DMS114 treated with DMSO at 0.1 percent for 48 hours (cell line): ENCODE data around the gene MIB1.

ENCODE experiments used
- DNase-seq: peaks from one replicate; lab custom pipeline; 2025; ENCODE audit not compliant: unreplicated experiment; lab: John Stamatoyannopoulos, UW

MIB1 gene

DNA sequence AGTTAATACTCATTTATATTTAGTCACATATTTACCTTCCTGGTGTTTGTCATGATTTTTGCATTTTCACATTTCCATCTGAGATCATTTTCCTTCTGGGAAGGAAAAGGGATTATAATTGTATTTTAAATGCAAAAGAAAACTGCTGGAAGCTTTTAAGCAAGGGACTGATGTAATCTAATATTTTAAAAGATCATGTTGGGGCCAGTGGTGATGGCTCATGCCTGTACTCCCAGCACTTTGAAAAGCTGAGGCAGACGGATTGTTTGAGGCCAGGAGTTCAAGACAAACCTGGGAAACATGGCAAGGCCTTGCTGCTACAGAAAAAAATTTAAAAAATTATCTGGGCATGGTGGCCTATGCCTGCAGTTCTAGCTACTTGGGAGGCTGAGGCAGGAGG, 149.0 kb downstream of the MIB1 start:
- no peak for DNase-seq

DNA sequence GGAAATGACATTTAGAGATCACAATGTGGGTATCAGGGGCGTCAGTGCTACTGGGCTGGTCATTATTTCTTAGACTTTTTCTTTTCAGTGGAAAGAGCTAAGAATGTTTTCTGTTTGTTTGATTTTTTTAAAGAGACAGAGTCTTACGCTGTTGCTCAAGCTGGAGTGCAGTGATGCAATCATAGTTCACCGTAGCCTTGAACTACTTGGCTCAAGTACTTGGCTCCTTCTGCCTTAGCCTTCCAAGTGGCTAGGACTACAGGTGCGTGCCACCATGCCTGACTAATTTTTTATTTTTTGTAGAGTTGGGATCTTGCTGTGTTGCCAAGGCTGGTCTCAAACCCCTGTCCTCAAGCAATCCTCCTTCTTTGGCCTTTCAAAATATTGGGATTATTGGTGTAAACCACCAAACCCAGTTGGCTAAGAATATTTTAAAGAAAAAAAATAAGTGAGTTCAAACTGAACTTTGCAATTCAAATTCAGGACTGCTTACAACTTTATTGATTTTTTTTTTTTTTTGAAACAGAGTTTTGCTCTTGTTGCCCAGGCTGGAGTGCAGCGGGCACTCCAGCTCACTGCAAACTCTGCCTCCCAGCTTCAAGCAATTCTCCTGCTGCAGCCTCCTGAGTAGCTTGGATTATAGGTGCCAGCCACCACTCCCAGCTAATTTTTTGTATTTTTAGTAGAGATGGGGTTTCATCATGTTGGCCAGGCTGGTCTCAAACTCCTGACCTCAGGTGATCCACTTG, 154.2 kb downstream of the MIB1 start:
- DNase-seq: no peak

DNA sequence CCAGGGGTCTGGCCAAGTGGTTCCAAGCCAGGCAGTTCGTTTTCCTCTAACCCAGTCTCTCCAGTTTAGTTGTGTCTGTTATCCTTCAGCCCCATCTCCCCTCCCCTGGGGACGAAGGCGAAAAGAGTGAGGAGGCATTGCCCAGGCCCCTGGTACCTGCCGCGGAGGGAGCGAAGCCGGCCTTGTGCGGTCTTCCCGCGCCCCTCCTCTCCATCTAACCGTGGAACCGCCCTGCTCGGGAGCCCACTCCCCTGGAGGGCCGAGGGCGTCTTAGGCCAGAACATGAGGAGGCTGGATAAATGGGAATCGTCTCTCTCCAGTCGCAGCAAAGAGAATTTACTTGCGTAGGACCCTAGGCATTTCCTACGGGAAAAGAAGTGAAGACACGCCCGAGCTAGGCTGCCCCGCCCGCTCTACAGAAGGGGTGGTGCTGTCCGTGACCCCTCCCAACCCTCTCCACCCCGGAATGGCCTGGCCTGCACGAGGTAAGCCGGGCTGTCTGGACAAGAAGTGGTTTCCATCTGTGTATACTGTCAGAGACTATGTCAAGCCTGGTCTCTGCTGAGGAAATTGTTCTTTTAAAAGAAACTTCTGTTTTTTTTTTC, 156.2 kb downstream of the MIB1 start:
- DNase-seq: no peak

DNA sequence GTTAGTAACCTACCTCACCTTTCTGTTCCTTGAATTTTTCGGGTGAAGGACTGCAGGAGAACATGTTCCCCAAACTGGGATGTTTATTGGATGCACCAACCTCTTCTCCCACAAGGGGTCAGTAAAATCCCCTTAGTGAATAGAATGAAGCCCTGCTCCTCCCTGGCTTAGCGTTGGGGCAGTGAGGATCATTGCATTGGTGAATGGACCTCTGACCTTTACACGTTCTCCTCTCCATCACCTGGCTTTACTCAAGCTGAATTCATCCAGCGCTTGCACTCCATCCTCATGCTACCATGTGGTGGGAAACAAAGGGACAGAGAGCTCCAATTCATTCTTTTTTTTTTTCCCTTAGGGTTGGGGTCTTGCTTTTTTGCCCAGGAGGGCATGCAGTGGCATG, 157.2 kb downstream of the MIB1 start:
- DNase-seq: no peak

DNA sequence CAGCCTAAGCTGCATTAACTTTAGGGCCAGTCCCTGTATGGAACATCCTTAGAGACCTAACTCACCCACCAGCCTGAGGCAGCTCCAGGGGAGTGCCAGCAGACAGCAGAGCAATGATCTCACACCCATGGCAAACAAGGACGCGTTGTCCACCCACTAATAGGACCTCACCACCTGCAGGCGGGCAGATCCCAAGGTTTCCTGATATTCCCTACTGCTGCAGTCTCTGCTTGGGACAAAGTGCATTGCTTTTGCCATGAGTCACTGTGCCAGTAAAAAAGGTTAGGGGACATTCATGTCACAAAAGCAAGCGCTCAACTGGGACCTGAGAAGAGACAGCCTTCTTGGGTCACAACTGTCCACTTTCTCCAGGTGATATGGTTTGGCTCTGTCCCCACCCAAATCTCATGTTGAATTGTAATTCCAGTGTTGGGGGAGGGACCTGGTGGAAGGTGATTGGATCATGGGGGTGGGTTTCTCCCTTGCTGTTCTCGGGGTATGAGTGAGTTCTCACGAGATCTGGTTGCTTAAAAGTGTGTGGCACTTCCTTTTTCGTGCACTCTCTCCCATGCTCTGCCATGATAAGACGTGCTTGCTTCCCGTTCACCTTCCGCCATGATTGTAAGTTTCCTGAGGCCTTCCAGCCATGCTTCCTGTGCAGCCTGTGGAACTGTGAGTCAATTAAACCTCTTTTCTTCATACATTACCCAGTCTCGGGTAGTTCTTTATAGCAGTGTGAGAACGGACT, 160.2 kb downstream of the MIB1 start:
- no peak for DNase-seq

DNA sequence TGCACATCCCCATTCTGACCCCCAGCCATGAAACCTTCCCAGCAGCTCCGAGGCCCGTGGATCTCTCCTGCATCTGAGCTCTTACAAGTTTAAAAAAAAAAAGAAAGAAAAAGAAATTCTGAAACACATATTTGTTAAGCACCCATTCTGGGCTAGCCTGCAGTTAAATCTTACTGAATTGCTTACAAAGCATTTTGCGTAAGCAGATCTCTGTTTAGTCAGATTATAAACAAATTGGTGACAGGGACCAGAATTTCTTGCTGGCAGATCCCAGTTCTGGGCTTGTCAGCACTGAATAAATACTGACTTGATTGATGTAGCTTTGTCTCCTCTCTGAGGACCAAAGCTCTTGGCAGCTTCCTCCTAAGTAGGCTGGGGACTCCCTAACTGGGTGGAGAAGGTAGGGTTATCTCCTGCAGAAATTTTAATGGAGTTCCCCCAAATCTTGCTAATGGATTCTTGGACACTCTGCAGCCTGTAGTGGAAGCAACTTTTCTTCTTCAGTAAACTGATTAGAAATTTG, 160.9 kb downstream of the MIB1 start:
- DNase-seq: no peak

DNA sequence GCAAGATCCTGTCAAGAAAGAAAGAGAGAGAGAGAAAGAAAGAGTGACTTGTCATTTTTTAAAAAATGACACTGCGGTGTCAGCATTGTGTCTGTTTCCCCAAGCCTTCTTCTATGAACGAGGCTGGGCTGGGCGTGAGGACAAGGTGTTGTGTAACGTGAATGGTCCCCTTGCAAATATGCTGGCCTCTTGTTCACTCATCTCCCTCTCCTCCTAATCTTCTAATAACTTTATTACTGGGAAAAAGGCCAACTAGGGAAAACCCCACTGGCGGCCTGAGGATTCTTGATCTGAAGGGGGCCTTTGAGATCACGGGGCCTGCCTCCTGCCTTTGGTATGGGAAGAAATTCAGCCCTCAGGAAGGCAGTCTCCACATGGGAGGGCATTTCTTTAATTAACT, 163.1 kb downstream of the MIB1 start:
- no peak for DNase-seq

DNA sequence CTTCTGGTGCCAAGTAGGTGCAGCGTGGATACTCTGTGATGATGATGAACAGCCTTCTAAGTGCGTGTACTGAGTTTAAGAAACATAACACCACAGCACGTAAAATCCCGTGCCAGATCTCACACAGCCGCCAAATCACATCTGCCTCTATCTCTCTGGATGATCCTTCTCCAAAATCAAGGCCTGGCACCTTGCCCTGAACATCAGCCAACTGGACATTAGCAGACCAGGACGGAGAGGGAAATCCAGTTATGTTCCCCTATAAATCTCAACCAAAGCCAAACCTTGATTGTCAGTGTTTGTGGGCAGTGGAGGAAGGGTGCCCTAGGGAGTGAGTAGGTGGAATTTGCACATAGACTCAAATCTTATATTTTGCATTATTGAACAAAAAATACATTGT, 164.3 kb downstream of the MIB1 start:
- no peak for DNase-seq

DNA sequence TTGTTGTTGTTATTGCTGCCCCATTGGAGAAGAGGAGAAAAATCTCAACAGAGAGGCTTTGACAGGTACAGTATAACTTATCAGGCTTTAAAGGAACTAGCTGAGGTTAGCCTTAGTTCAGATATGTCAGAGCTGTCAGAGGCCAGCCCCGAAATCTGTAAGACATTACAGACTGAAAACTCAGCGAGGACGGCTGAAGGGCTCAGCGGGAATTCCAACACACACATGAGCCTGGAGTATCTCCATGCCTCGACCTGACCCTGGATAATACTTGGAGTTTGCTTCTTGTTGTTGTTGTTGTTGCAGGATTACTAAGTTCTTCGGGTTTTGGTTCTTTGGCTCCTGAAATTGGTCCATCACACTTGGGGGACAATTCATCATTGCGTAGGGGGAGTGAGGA, 166.9 kb downstream of the MIB1 start:
- no peak for DNase-seq

DNA sequence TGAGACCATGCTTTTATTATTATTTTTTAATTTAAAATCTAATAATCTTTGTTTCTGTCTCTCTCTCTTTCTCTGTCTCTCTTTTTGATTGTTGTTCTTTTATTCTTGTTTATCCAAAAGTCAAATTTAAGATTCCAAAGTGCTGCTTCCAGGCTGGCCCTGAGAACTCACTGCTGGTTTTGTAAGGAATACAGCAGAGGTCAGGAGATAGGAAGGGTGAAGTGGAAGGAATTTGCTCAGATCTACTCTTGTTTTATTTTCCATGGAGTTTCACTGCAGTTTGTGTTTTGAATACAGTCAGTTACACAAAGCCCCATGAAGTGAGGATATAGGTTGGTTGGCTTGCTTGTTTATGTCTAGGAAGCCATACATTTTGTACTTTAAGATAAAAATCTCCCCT, 168.1 kb downstream of the MIB1 start:
- DNase-seq: no peak

DNA sequence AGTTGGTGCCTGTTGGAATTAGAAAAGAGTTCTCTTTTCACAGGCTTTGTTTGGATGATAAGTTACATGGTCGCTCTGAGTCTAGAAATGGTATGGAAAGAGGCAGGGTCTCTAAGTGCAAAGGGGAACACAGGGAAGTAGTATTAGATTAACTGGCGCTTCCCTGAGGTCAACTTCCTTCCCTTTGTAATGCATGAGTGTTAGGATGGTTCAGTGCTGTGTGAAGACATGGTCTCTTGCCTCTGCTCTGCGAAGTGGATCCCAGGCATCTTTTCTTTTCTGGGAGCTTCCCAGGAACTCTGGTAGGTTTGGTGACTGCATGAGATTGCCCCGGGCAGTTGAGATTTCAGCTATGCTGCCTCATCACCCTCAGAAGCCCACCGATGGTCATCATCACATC, 170.3 kb downstream of the MIB1 start:
- DNase-seq: no peak

DNA sequence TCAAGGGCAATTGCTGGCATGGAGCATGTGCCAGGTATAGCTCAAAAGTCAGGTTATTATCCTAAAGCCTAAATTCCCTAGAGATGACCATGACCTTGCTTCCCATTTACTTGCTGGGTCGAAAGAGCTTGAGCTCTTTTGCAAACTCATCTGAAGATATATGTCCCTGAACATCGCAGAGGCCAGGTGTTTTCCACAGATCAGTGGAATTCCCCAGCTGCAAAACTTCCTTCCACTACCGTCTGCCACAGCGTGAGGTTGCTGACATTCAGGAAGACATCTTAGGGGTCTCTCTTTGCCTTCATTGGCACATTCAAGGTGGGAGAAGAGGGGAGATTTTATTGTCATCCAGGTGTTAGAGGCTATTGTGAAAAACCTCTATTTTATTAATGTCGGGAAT, 171.0 kb downstream of the MIB1 start:
- DNase-seq: no peak

DNA sequence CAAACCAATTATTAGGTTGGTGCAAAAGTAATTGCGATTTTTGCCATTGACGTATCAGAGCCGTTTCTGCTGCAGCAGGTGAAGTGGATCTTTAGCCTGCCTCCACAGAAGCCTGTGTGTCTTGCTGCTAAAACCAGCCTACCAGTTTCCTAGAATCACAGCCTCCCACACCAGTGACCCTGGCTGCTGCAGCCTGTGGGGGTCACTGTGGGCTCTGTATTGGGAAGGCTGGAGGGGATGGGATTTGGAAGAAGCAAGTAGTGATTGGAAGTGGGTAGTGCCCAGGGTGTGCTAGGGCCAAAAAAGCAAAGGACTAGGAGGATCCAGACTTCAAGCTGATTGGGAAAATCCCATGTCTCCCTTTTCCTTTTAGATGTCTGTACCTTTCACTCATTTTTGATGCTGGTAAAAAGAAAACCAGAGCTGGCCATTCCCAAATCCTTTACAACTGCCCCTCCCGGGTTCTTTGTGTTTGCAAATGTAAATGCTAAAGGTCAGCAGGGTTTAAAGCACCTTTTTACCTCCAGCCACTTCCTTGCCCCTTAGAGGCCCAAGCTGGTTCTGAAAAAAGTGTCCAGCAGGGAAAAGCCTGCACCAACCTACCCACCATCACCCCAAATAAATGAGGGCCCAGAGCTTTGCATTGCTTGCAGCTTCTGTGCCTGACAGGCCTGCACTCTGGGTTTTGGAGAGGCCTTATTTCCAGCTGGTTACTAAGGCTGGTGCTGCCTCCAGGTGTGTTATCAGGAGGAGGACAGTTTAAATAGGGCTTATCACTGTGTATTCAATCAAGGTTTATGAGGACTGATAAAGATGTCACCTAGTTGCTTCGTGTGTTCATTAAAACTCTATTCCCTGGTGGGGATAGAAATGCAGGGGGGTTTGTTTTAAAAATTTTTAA, 172.0 kb downstream of the MIB1 start:
- no peak for DNase-seq

DNA sequence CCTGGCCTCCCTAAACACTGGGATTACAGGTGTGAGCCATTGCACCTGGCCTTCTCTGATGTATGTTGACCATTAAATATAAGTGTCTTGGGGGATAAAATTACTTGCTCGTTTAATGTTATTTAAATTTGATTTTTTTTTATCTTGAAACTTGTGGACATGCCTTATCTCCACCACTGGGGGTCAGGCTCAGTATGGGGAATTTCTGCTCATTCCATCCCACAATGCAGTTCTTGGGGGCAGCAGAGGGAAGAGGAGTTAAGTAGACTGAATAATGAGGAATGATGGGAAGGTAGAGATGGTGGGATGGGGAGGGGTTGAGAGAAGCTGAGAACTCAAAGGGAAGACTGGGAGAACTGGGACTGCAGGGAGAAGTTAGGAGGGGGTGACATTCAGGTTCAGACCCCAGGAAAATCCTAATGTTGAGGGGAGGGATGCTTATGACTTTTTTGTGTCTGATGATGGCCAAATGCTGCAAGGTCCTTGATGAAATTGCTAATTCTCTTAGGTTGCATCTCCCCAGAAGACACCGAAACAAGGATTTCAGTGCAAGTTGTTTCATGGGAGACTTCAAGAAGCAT, 174.2 kb downstream of the MIB1 start:
- DNase-seq: peak; percentile 40

DNA sequence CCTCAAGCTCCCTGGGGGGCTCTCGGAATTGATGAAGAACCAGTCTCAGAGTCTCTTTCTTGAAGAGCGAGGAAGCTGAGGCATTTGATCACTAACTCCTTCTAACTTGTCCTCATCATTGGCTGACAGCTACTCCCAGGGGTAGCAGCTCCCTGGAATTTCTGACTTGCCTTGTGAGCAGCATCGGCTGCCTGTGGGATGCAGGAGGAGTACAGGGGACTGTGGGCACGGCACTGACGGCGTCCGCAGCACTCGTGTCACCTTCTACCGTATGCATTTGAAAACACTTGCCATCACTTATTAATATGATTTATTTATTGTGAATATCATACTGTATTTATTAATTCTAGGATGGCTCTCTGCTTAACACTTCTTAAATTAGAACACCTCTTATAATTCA, 175.0 kb downstream of the MIB1 start:
- no peak for DNase-seq

DNA sequence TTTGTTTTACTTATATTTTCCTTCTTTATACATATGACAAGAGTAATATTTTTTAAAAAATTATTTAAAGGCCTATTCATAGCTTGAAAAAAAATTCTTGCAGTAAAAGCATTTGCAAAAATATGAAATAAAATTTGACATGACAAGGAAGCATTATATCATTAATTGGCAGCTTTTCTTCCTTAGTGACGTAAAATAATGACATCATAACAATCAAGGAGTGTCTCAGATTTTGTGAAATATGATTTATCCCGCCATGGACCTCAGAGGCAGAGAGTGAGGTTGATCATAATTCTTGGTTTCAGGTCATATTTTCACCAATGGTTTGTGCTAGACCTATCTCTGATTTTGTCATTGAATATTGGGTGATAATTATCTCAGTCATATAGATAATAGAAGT, 176.0 kb downstream of the MIB1 start:
- no peak for DNase-seq

DNA sequence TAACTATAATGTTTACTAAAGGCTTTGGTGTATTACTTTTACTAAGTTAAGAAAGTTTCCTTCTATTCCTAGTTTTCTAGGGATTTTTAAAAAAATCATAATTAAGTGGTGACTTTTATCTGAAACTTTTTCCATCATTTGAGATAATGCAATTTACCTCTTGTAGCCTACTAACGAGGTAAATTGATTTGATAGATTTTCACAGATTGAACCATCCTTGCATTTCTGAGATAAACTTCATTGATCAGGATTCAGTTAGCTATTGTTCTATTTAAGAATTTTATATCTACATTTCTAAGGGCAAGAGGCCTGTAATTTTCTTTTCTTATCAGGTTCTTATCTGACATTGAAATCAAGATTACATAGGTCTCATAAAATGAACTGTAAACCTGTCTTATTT, 178.1 kb downstream of the MIB1 start:
- no peak for DNase-seq
